SJSA1 (cell line): ENCODE measurements around the gene ZKSCAN3. TPM values are rescaled to one million over a fixed set of nuclear protein-coding genes. Genes with fewer than 3 reads are reported as not detected.
"Not testable (repeated sequence)": the region's sequence is repeated elsewhere in the genome, so short reads cannot be mapped to it uniquely, and the experiment has no call there.

Experiments
- DNase-seq, 2 experiments: peaks; one replicate each; pipeline ENCODE4 v3.0.0-alpha.2; 2015 to 2020; ENCODE audit warnings: low spot score in 2 of 2, low read depth in 1 of 2
- H3K27ac ChIP-seq: fragments of 250-450 bp; sonication (Bioruptor Pico); 2 replicates; pipeline ENCODE4 v1.5.1; 2020; ENCODE audit warnings: mild to moderate bottlenecking, moderate library complexity
- H3K27me3 ChIP-seq: fragments of 250-450 bp; sonication (Bioruptor Pico); replicated peaks from 2 replicates; pipeline ENCODE4 v1.5.1; 2020; ENCODE audit warnings: mild to moderate bottlenecking, moderate library complexity
- H3K36me3 ChIP-seq: fragments of 250-450 bp; sonication (Bioruptor Pico); 2 replicates; pipeline ENCODE4 v1.5.1; 2020; ENCODE audit warnings: mild to moderate bottlenecking
- H3K4me1 ChIP-seq: fragments of 250-450 bp; sonication (Bioruptor Pico); replicated peaks from 2 replicates; pipeline ENCODE4 v1.6.1; 2021; ENCODE audit warnings: mild to moderate bottlenecking
- H3K4me3 ChIP-seq: fragments of 250-450 bp; sonication (Bioruptor Pico); 2 replicates; pipeline ENCODE4 v1.5.1; 2020; ENCODE audit warnings: mild to moderate bottlenecking
- H3K9me3 ChIP-seq: fragments of 250-450 bp; sonication (Bioruptor Pico); replicated peaks from 2 replicates; pipeline ENCODE4 v1.5.1; 2020; ENCODE audit warnings: mild to moderate bottlenecking
- total RNA-seq: library from RNA; depleted of rRNA; stranded (reverse); fragments of >200 nt; shearing (Covaris generic); gene quantifications from 2 replicates; pipeline ENCODE4 v1.2.3, GENCODE V29; 2014

The ZKSCAN3 gene
- total RNA-seq, 1 experiment from 2014 or later, result 6.9 TPM

DNA sequence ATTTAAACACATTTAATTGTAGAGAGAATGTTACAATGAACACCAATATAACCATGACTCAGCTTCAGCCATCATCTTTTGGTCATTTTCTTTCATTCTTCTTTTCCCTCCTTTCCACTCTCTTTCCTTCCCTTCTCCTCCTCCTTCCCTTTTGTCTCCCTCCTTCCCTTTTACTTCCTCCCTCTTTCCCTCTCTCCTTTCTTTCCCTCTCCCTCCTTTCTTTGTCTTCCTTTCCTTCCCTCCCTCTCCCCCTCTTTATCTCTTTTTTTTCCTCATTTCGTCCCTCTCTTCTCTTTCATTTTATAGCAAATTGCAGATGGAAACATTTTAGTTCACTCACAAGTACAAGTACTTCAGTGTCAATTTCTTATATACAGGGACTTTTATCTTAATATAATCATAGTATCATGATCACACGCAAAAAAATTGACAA is 1.8 kb downstream of the ZKSCAN3 start:
- H3K4me3 ChIP-seq, result no peak overlapping the region
- no peak for DNase-seq
- H3K4me1 ChIP-seq, result peaks cover 40% of the 10 kb centered on the region

DNA sequence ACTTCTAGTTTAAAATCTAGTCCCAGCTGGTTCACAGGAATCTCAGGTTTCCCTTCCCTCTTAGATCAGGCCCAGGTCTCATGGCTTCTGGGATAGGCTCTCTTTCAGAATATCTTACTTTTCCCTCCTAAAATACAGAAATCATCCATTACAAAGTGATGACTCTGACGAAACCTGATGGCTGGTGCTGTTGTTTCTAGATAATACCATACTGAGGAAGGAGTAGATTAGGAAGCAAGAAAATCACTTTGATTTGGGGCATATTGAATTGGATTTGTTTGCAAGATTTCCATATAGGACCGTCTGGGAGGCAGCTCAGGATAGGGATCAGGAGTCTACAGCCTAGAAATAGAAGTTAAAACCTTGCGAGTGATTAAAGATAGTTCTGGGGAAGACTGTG is 3.6 kb downstream of the ZKSCAN3 start:
- Histone ChIP-seq H3K4me1 (peaks cover 51% of the 10 kb centered on the region), H3K4me3 (peak overlapping the region; percentile 6; the same call in 1 of the 2 replicates), H3K9me3 (no peaks in the 10 kb centered on the region), H3K36me3 (no peaks in the 10 kb centered on the region; the same call in none of the 2 replicates), H3K27me3 (no peaks in the 10 kb centered on the region), H3K27ac (peak overlapping the region; percentile 73)
- DNase-seq, result no peak

More for the DNA sequence above, 1.8 kb downstream of the ZKSCAN3 start:
- no peak overlapping the region for H3K27ac ChIP-seq
- H3K9me3 ChIP-seq, result no peaks in the 10 kb centered on the region
- no peaks in the 10 kb centered on the region; the same call in 1 of the 2 replicates for H3K36me3 ChIP-seq
- H3K27me3 ChIP-seq, result no peaks in the 10 kb centered on the region

DNA sequence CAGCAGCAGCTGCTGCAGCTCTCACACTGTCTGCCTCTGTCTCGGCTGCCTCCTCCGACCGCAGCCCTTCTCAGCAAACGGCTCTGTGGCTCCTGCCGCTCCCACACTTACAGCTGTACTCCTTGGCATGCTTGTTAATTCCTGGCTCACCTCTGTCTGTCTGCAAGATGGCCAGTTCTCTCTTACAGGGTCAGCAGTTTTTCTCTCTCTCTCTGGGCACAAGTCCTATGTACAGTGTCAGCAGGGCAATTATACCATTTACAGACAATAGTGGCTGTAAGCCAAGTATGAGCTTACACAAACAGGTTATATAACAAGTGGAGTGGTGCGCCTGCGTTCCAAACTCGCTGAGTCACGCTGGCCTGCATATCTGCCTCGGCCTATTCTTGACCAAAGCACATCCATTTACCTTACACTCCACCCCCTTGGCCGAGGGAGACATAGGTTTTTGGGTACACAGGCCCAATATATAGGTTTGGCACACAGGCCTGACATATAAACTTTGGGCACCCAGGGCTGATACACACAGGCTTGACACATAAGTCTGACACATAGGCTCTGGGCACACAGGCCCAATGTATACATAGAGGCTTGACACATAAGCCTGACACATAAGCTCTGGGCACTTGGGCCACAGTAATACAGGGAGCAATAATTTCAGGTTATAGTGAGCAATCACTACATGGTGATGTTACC is 4.4 kb downstream of the ZKSCAN3 start:
- Histone ChIP-seq H3K4me3 (peak overlapping the region; percentile 6; the same call in 1 of the 2 replicates), H3K27me3 (no peaks in the 10 kb centered on the region), H3K36me3 (no peaks in the 10 kb centered on the region; the same call in none of the 2 replicates), H3K4me1 (peaks cover 51% of the 10 kb centered on the region), H3K27ac (peak overlapping the region; percentile 73), H3K9me3 (no peaks in the 10 kb centered on the region)
- peak; percentile 77 to 81 for DNase-seq

GRCh38 chr6:28354688-28355554 is 5.2 kb downstream of the ZKSCAN3 start:
- Histone ChIP-seq H3K27ac (peak overlapping the region; percentile 73), H3K4me1 (peaks cover 51% of the 10 kb centered on the region), H3K4me3 (no peak overlapping the region), H3K36me3 (no peaks in the 10 kb centered on the region; the same call in none of the 2 replicates), H3K27me3 (no peaks in the 10 kb centered on the region), H3K9me3 (no peaks in the 10 kb centered on the region)
- DNase-seq, result no peak

GRCh38 chr6:28355743-28356665 is 6.3 kb downstream of the ZKSCAN3 start:
- peaks cover 3% of the 10 kb centered on the region for H3K36me3 ChIP-seq
- H3K4me3 ChIP-seq, result peak overlapping the region; percentile 47
- peak overlapping the region; percentile 73 for H3K27ac ChIP-seq
- no peaks in the 10 kb centered on the region for H3K27me3 ChIP-seq
- peaks cover 44% of the 10 kb centered on the region for H3K4me1 ChIP-seq
- no peaks in the 10 kb centered on the region for H3K9me3 ChIP-seq
- peak; percentile 81 to 91 for DNase-seq

GRCh38 chr6:28356666-28357020 is 6.9 kb downstream of the ZKSCAN3 start:
- no peak overlapping the region for H3K4me3 ChIP-seq
- no peaks in the 10 kb centered on the region for H3K9me3 ChIP-seq
- H3K27ac ChIP-seq, result peak overlapping the region; percentile 73
- no peaks in the 10 kb centered on the region for H3K27me3 ChIP-seq
- peaks cover 8% of the 10 kb centered on the region for H3K36me3 ChIP-seq
- peaks cover 39% of the 10 kb centered on the region for H3K4me1 ChIP-seq
- DNase-seq, result no peak

DNA sequence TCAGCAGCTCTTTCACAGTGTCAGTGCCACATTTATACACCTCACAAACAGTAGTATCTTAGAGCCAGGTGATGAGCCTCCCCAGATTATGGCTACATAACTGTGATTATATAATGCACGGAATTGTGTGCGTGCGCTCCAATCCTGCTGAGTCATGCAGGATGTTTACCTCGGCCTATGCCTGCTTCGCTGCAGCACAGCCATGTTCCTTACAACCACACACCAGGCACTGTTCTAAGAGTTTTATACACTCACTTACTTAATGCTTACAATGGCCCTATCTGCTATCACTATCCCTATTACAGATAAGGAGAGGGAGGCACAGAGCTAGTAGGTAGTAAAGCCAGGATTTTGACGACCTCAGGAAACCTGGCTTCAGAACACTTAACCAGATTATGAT is 7.3 kb downstream of the ZKSCAN3 start:
- H3K4me1 ChIP-seq, result peaks cover 39% of the 10 kb centered on the region
- H3K9me3 ChIP-seq, result no peaks in the 10 kb centered on the region
- peak overlapping the region; percentile 73 for H3K27ac ChIP-seq
- H3K36me3 ChIP-seq, result peaks cover 11% of the 10 kb centered on the region
- peak; percentile 46 to 61 for DNase-seq
- no peak overlapping the region for H3K4me3 ChIP-seq
- H3K27me3 ChIP-seq, result no peaks in the 10 kb centered on the region

GRCh38 chr6:28359562-28359961 is 9.8 kb downstream of the ZKSCAN3 start:
- Histone ChIP-seq H3K4me1 (peaks cover 25% of the 10 kb centered on the region), H3K36me3 (peaks cover 26% of the 10 kb centered on the region)
- H3K4me3 ChIP-seq, H3K9me3 ChIP-seq, H3K27ac ChIP-seq, H3K27me3 ChIP-seq, DNase-seq: not testable (repeated sequence)

DNA sequence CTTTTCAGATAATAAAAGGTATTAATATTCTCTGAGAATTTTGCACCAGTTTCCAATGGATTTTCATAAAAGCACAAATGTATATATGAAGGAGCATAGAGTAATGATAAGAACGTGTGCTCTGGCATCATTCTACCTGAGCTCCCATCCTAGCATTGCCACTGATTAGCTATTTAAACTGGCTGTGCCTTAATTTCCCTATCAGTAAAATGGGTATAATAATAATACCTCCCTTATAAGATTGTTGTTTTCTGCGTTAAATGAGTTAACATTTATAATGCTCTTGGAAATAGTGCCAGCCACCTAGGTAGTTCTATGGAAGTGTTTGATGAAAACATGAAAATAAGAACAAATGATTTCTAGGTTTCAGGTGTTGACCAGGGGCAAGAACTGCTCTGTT is 11.2 kb downstream of the ZKSCAN3 start:
- no peak for DNase-seq
- H3K9me3 ChIP-seq, result no peaks in the 10 kb centered on the region
- H3K4me1 ChIP-seq, result peaks cover 15% of the 10 kb centered on the region
- peaks cover 37% of the 10 kb centered on the region for H3K36me3 ChIP-seq
- no peak overlapping the region for H3K27ac ChIP-seq
- no peaks in the 10 kb centered on the region for H3K27me3 ChIP-seq
- H3K4me3 ChIP-seq, result no peak overlapping the region

- H3K27me3 ChIP-seq, H3K27ac ChIP-seq, DNase-seq, H3K4me3 ChIP-seq, H3K4me1 ChIP-seq, H3K9me3 ChIP-seq: not testable (repeated sequence)
- H3K36me3 ChIP-seq, result peaks cover 46% of the 10 kb centered on the region
These were observed 15.8 kb downstream of the ZKSCAN3 start for GRCh38 chr6:28365590-28365989.

DNA sequence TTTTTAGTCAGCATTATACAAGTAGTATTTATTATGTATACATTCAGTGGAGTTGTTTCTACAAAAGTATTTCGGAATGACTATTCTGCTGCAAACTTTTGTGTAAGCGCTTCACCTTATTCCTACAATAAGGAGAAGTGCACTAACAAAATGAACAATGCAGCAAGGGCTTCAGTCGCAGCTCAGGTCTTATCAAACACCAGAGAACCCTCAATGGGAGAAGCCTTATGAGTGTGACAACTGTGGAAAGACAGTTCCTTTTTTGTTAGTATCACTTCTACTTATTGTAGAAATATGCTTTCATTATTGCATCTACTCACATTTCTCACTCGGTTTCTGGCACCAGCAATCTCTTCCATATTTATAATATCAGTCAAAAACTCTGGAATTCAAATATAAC is 18.8 kb downstream of the ZKSCAN3 start:
- Histone ChIP-seq H3K27ac (no peak overlapping the region), H3K4me3 (no peak overlapping the region), H3K4me1 (no peaks in the 10 kb centered on the region), H3K9me3 (no peaks in the 10 kb centered on the region; the same call in 1 of the 2 replicates), H3K36me3 (peaks cover 30% of the 10 kb centered on the region), H3K27me3 (no peaks in the 10 kb centered on the region)
- no peak for DNase-seq

DNA sequence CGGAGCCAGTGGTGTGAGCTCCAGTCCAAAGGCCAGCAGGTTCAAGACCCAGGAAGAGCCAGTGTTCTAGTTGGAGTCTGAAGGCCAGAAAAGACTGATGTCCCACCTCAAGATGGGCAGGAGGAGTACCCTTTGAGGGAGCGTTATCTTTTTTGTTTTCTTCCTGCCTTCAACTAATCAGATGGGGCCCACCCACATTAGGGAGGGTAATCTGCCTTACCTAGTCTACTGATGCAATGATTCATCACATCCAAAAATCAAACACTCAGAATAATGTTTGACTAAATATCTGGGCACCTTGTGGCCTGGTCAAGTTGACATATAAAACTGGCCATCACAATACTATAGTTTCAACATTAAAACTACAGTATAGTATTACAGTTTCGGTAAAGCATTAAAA is 19.7 kb downstream of the ZKSCAN3 start:
- H3K36me3 ChIP-seq, result peaks cover 21% of the 10 kb centered on the region
- no peak for DNase-seq
- H3K9me3 ChIP-seq, result no peaks in the 10 kb centered on the region; the same call in 1 of the 2 replicates

GRCh38 chr6:28370440-28370839 is 20.7 kb downstream of the ZKSCAN3 start:
- no peak for DNase-seq
- H3K36me3 ChIP-seq, result peaks cover 12% of the 10 kb centered on the region
- H3K4me1 ChIP-seq, result no peaks in the 10 kb centered on the region

More for the DNA sequence above, 19.7 kb downstream of the ZKSCAN3 start:
- H3K4me1 ChIP-seq, result no peaks in the 10 kb centered on the region
- H3K27me3 ChIP-seq, result no peaks in the 10 kb centered on the region
- H3K27ac ChIP-seq, result no peak overlapping the region
- H3K4me3 ChIP-seq, result no peak overlapping the region

More at GRCh38 chr6:28370440-28370839, 20.7 kb downstream of the ZKSCAN3 start:
- Histone ChIP-seq H3K27ac (no peak overlapping the region), H3K9me3 (no peaks in the 10 kb centered on the region; the same call in 1 of the 2 replicates), H3K4me3 (no peak overlapping the region), H3K27me3 (no peaks in the 10 kb centered on the region)
